A549 treated with AZD2906 at 1 μM for 4 hours (cell line): ENCODE measurements around the gene ARL4D. TPM values are rescaled to one million over a fixed set of nuclear protein-coding genes. Genes with fewer than 3 reads are reported as not detected.

Experiments used
- total RNA-seq: library from RNA; stranded (reverse); fragments of 200-300 nt; extraction: Qiagen RNA extraction; gene quantifications from 5 replicates; pipeline ENCODE4 v1.2.3, GENCODE V29; 2022

ARL4D gene
- 19.0 to 27.3 TPM (median 25.3 TPM) in 5 replicates for total RNA-seq

GRCh38 chr17:43398724-43399595 is at the start of gene ARL4D:
Gene ARL4D (plus strand): TSS chr17:43398993. CDS start chr17:43399733, 740 bp downstream.

Other genes starting within 250 kb of the ARL4D start
- 34.4 to 47.5 TPM (median 39.4 TPM) in 5 replicates for gene NBR1, start 227.8 kb upstream of the ARL4D start, total RNA-seq
- 1.0 to 1.3 TPM (median 1.1 TPM) in 5 replicates for gene TMEM106A, start 187.1 kb upstream of the ARL4D start, total RNA-seq
- gene CCDC200, start 170.4 kb upstream of the ARL4D start, total RNA-seq, result not detected in 5 replicates
- gene RNU2-1, start 165.0 kb upstream of the ARL4D start, total RNA-seq, result not detected in 5 replicates
- gene DHX8, start 85.0 kb downstream of the ARL4D start, total RNA-seq, result 38.5 to 43.5 TPM (median 39.0 TPM) in 5 replicates
- gene ETV4, start 147.3 kb downstream of the ARL4D start, total RNA-seq, result 57.6 to 67.4 TPM (median 65.7 TPM) in 5 replicates